NCI-H1694 treated with DMSO at 0.1 percent for 48 hours (cell line): ENCODE data around the gene PRKCB.

ENCODE experiments used
- DNase-seq: peaks from one replicate; lab custom pipeline; 2025; lab: John Stamatoyannopoulos, UW

Gene PRKCB

GRCh38 chr16:24255456-24256371 is 419.9 kb downstream of the PRKCB start, which contains the start of gene CACNG3:
Gene CACNG3 (plus strand): TSS chr16:24256335. CDS start chr16:24256755, 420 bp downstream.
- no peak for DNase-seq

- DNase-seq: no peak
These were observed 422.2 kb downstream of the PRKCB start for GRCh38 chr16:24257958-24258357.

- DNase-seq: no peak
These were observed 423.0 kb downstream of the PRKCB start for GRCh38 chr16:24258791-24259190.

GRCh38 chr16:24262816-24263215 is 427.0 kb downstream of the PRKCB start:
- no peak for DNase-seq
